AG10803 (cell line): ENCODE data around the gene SLC35F3.
"Not testable (repeated sequence)": the region's sequence is repeated elsewhere in the genome, so short reads cannot be mapped to it uniquely, and the experiment has no call there.

Source experiments
- DNase-seq: peaks from one replicate; pipeline ENCODE4 v3.0.0; 2010; ENCODE audit warnings: low read depth
- H3K4me3 ChIP-seq: 2 replicates; pipeline ENCODE4 v1.5.1; 2011; ENCODE audit warnings: mild to moderate bottlenecking, low read length, control low read depth
- CTCF ChIP-seq: conservative IDR thresholded peaks from 2 replicates; pipeline ENCODE4 v1.5.1; 2011; ENCODE audit warnings: mild to moderate bottlenecking, low read length, control low read depth, inconsistent platforms

The SLC35F3 gene

DNA sequence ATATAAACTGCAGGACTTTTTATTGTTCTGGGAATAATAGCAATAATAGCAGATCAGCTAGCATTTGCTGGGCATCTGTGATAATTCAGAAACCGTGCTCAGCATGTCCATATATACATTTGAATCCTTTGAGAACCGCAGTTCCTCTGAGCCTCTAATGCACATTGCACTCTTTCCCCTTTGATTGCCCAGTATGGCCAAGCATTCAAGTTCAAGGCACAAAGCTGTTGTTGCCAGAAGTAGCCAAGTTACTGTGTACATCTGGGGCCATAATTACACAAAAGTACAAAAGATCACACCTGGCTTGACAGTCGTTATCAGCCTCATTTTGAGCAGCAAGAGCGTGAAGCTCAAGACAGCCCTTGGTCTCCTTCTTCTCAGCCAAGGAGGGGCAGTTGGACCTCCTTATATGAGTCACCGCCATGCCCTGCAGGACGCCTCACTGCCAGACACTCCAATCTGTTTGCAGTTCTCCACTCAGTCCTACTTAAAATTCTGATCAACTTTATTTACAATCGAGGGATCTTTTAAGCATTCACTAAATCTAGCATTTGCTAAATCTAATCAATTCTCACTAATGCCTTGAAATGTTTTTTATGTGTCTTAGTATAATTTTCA, 216.0 kb downstream of the SLC35F3 start:
- TF ChIP-seq CTCF, result no peak
- no peak overlapping the region for H3K4me3 ChIP-seq
- DNase-seq, result no peak

DNA sequence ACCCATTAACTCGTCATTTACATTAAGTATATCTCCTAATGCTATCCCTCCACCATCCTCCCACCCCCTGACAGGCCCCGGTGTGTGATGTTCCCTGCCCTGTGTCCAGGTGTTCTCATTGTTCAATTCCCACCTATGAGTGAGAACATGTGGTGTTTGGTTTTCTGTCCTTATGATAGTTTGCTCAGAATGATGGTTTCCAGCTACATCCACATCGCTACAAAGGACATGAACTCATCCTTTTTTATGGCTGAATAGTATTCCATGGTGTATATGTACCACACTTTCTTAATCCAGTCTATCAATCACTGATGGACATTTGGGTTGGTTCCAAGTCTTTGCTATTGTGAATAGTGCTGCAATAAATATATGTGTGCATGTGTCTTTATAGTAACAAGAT, 217.2 kb downstream of the SLC35F3 start:
- not testable (repeated sequence) for H3K4me3 ChIP-seq, DNase-seq

GRCh38 chr1:234122571-234122970, 218.1 kb downstream of the SLC35F3 start:
- not testable (repeated sequence) for H3K4me3 ChIP-seq, DNase-seq

DNA sequence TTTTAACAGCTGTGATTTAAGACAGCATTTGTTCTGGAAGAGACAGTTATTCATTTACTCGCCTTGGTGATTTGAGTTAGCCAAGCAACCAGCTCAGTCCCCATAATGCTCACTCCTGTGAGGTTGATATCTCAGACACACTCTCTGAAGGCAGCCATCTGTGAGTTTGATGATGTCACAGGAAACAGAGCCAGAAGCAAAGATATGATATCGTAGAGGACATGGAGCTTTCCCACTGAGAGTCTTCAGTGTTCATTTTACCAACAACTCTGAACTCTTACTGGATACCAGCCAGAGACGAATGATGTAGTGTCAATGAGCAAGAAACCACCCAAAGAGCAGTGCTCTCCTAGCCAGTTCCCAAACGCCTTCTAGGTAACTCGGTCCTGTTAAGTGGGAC, 219.4 kb downstream of the SLC35F3 start:
- no peak overlapping the region for H3K4me3 ChIP-seq
- TF ChIP-seq CTCF, result no peak
- DNase-seq, result no peak

DNA sequence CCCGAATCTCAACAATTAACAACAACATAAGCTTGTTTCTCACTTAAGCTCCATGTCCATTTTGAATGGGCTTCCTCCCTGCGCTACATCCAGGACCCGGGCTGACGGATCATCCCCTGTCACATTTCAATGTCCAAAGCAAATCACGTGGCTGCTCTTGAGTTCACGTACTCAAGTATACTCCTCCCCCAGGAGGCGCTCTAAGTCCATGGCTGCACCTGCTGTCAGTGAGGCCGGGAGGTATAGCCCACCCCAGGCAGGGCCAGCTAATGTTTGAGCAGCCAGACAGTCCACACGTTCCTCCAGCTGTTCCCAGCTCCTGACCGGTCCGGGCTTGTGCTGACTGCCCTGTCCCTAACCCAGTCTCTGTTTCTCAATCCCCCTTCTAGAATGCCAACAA, 220.8 kb downstream of the SLC35F3 start:
- DNase-seq, result peak; percentile 21
- TF ChIP-seq CTCF, result peak; percentile 38

GRCh38 chr1:234125714-234126113, 221.2 kb downstream of the SLC35F3 start:
- DNase-seq, result no peak
- TF ChIP-seq CTCF, result no peak
- H3K4me3 ChIP-seq, result no peak overlapping the region

More for the DNA sequence above, 220.8 kb downstream of the SLC35F3 start:
- H3K4me3 ChIP-seq, result no peak overlapping the region

DNA sequence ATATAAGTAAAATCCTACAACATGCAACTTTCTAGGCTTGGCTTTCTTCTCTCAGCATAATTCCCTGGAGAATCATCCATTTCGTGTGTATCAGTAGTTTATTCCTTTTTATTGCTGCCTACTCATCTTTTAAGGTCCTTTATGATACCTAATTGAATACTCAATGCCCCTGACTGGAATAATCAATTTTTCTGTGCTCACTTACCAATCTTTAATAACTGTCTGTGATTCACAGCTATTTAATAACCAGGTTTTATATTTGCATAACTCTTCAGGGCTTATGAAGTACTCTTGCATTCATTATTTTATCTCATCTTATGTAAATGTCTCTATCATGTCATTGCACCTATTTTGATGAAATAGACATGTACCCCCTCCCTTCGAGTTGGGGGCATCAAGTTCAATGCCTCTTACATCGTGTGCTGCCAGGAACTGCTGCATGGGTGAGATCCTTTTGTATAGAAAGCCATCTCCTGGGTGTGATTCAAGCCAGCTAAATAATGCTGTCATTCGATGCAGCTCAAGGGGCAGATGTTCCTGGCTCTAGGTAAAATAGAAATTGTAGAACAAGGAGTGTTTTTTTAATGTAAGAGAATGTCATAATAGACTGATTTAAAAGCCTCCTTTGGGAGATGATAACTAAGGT, 222.7 kb downstream of the SLC35F3 start:
- TF ChIP-seq CTCF, result no peak
- H3K4me3 ChIP-seq, result no peak overlapping the region
- DNase-seq, result no peak

DNA sequence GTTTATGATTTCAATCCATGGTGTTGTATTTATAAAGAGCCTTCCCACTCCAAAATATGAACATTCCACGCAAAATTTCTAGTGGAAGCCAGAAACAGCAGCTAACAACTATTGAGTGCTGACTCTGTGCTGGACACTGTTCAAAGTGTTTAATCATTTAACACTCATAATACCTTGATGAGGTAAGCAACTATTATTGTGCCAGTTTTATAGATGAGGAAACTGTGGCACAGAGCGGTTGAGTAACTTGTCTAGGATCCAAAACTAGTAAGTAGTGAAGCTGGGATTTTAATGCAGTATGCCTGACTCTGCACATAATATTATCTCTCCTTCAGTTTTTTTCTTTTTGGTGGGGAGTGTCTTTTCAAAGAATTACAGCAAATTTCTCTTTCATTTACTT, 228.3 kb downstream of the SLC35F3 start:
- no peak for TF ChIP-seq CTCF
- no peak overlapping the region for H3K4me3 ChIP-seq
- no peak for DNase-seq
